GM12875 (cell line): Measurements from ENCODE around the gene SPHKAP.

Experiments
- H3K4me3 ChIP-seq: one replicate; pipeline ENCODE4 v1.5.1; 2011; ENCODE audit warnings: low read depth, low read length, control low read depth
- TF ChIP-seq, protein P1 (sequence below): IDR thresholded peaks from 2 replicates; pipeline ENCODE4 v1.5.1; 2011; ENCODE audit warnings: low read depth, mild to moderate bottlenecking, control low read depth, inconsistent platforms, low read length, moderate library complexity, borderline replicate concordance; ENCODE audit not compliant: insufficient read depth

The SPHKAP gene

DNA sequence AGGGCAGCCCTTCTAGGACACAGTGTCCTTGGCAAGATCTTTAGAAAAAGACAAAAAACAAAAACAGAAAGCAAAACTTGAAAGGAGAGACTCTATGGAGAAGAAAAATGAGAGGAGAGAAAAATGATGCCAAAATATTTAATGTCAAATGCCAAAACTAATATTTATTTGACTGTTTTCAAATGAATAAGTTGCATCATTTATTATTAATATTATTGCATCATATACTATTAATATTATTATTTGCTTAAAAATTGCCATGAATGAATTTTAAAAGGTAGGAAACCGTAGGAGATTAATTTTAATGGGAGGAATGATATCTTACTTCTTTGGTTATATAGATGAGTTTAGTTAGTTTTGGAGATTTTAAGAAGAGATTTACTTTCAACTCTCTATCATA lies 165.7 kb downstream of the SPHKAP start:
- TF ChIP-seq, protein P1, sequence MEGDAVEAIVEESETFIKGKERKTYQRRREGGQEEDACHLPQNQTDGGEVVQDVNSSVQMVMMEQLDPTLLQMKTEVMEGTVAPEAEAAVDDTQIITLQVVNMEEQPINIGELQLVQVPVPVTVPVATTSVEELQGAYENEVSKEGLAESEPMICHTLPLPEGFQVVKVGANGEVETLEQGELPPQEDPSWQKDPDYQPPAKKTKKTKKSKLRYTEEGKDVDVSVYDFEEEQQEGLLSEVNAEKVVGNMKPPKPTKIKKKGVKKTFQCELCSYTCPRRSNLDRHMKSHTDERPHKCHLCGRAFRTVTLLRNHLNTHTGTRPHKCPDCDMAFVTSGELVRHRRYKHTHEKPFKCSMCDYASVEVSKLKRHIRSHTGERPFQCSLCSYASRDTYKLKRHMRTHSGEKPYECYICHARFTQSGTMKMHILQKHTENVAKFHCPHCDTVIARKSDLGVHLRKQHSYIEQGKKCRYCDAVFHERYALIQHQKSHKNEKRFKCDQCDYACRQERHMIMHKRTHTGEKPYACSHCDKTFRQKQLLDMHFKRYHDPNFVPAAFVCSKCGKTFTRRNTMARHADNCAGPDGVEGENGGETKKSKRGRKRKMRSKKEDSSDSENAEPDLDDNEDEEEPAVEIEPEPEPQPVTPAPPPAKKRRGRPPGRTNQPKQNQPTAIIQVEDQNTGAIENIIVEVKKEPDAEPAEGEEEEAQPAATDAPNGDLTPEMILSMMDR: no peak
- H3K4me3 ChIP-seq: no peak overlapping the region

DNA sequence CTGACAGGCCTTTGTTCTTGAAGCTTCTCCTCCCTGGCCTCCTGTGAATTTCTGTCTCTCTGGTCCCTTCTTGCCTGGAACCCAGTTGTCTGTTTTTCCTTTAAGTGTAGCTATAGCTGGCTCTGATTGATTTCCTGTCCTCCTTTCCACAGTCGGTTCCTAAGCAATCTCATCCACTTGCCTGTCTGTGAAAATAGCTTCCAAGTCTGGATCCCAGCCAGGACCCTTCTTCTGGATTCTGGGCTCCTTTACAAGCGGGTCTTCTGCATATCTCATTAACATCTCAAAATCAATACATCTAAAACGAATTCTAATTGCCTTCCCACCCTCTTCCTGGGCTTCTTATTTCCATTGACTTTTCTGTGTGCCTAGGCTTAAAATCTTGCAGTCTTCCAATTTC lies 185.1 kb downstream of the SPHKAP start:
- TF ChIP-seq, protein P1: no peak
- no peak overlapping the region for H3K4me3 ChIP-seq

DNA sequence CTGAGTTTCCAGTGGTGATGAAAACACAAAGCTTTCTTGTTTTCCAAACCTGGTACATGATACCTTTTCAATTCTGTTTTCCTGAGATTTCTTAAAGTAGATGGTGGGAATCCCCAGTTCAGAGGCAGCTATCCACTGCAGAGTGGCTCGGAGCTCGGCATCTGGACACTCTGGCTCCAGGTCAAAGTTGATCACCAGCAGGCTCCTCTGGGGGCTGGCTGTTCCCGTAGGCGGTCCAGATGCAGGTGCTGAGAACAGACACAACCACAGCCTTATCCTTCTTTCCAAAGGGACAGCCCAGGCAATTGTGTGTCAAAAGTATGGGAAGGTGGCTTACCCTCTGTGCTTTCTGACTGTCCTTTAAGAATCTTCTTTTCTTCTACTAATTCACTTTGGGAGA lies 190.6 kb downstream of the SPHKAP start:
- TF ChIP-seq, protein P1: no peak

DNA sequence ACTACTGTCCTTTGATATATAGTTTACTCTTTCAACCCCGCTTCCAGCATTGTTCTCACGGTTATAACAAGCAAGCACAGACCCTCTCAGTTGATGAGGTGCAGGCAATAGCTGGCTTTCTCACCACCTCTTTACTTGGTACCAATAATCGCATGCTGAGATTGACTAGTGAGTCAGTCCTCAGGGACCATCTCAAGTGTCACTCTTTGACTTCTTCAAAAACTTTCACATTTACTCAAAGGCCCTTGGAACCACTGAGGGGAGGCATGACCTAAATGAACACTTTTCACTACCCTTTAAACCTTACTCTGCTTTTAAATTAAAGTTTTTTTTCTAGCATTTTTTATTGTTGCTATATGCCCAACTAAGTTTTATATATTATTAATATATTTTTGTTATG lies 208.2 kb downstream of the SPHKAP start:
- H3K4me3 ChIP-seq: no peak overlapping the region
- TF ChIP-seq, protein P1: no peak

More for the DNA sequence above, 190.6 kb downstream of the SPHKAP start:
- no peak overlapping the region for H3K4me3 ChIP-seq

DNA sequence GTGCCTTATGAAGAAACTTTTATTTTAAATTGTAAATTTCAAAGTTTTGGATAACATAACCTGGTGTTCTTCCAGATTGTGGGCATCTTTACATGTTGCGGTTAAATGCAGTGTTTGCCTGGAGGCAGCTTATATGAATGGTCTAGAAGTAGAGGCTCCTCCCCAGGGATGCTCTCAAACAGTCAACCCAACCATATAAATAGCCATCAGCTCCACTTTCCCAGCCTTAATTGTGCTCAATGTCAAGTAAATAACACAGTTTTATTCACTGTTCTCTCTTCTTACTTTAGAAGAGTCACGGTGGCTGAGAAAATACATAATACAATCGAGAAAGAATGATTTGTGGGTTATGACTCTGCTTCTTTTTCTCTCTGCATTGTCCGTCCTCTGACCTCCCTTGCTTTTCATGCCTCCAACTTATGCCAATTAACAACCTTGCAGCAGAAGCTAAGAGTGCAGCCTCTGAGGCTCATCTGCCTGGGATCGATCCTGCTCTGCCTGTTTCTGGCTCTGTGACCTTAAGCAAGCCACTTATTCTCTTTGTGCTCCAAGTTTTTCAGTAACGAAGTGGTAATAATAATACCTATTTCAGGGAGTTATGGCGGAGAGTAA lies 209.8 kb downstream of the SPHKAP start:
- TF ChIP-seq, protein P1: no peak
- H3K4me3 ChIP-seq: no peak overlapping the region

DNA sequence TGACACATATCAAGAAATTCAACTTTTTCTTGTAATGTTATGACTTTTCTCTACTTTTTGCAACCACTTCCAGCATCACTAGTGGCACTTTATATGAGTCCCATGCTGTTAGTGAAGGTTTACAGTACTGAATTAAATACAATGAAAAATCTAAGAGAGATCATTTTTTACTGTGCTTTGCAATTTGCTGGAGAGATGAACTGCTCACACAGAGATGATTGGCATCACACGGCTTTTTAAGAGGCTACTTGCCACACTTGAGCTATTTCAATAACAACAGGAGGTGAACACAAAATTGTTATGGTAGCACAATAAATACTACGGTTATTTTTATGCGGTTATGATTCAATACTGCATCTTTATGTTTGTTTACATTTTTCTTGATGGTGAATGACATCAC lies 221.2 kb downstream of the SPHKAP start:
- TF ChIP-seq, protein P1: no peak
- H3K4me3 ChIP-seq: no peak overlapping the region

DNA sequence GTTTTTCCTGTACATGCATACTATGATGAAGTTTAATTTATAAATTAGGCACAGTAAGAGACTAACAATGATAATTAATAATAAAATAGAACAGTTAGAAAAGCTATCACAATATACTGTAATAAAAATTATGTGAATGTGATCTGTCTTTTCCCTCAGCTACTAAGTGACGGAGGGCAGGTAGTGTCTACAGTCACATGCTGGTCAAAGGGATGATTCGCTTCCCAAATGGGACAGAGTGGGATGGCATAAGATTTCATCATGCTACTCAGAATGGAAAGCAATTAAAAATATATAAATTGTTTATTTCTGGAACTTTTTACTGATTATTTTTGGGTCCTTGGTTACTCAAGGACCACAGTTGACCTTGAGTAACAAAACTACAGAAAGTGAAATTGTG lies 238.5 kb downstream of the SPHKAP start:
- TF ChIP-seq, protein P1: no peak

More for the DNA sequence above, 238.5 kb downstream of the SPHKAP start:
- no peak overlapping the region for H3K4me3 ChIP-seq
